MV-4-11 (cell line): ENCODE data around the gene FADS1.

Experiments
- DNase-seq: peaks from one replicate; lab custom pipeline; 2025; lab: John Stamatoyannopoulos, UW

The FADS1 gene

GRCh38 chr11:61776561-61777075 lies 40.2 kb downstream of the FADS1 start:
- peak; percentile 67 for DNase-seq

- no peak for DNase-seq
Measured at GRCh38 chr11:61775606-61776554, 40.9 kb downstream of the FADS1 start.

GRCh38 chr11:61775106-61775505 lies 41.7 kb downstream of the FADS1 start:
- no peak for DNase-seq

- no peak for DNase-seq
Measured at GRCh38 chr11:61774411-61774810, 42.4 kb downstream of the FADS1 start.

GRCh38 chr11:61773809-61774208 lies 43.0 kb downstream of the FADS1 start:
- no peak for DNase-seq

- DNase-seq = no peak
Measured at GRCh38 chr11:61773356-61773755, 43.4 kb downstream of the FADS1 start.

GRCh38 chr11:61771985-61772455 lies 44.8 kb downstream of the FADS1 start:
- DNase-seq = no peak

GRCh38 chr11:61771195-61771894 lies 45.5 kb downstream of the FADS1 start:
- DNase-seq = no peak

- DNase-seq = no peak
Measured at GRCh38 chr11:61769946-61770683, 46.7 kb downstream of the FADS1 start.

- DNase-seq = no peak
Measured at GRCh38 chr11:61769169-61769920, 47.5 kb downstream of the FADS1 start.

- DNase-seq = no peak
Measured at GRCh38 chr11:61768376-61769076, 48.3 kb downstream of the FADS1 start.

GRCh38 chr11:61766353-61766841 lies 50.4 kb downstream of the FADS1 start:
- no peak for DNase-seq

- no peak for DNase-seq
Measured at GRCh38 chr11:61765550-61766253, 51.1 kb downstream of the FADS1 start.

GRCh38 chr11:61764606-61765260 lies 52.1 kb downstream of the FADS1 start:
- DNase-seq = no peak

- no peak for DNase-seq
Measured at GRCh38 chr11:61763930-61764605, 52.7 kb downstream of the FADS1 start.

- no peak for DNase-seq
Measured at GRCh38 chr11:61762798-61763197, 54.0 kb downstream of the FADS1 start.

GRCh38 chr11:61762223-61762615 lies 54.6 kb downstream of the FADS1 start:
- DNase-seq = no peak

- no peak for DNase-seq
Measured at GRCh38 chr11:61761440-61762222, 55.2 kb downstream of the FADS1 start.
